Lower lobe of right lung (tissue), 2 donors: ENCODE results near the gene SULF2. TPM values are rescaled to one million over a fixed set of nuclear protein-coding genes. Genes with fewer than 3 reads are reported as not detected.

ENCODE experiments used
- ATAC-seq, 2 donors: fragments of 200-7000 bp; cut with Tn5 transposase; one replicate each; pipeline ENCODE4 v1.9.1; 2020 to 2022; ENCODE audit warnings: mild to moderate bottlenecking in 2 of 2, moderate library complexity in 2 of 2
- DNase-seq: peaks from one replicate; pipeline ENCODE4 v3.0.0-alpha.2; 2020
- H3K27ac ChIP-seq: fragments of 200-600 bp; one replicate; pipeline ENCODE4 v1.8.0; 2022
- H3K27me3 ChIP-seq: fragments of 200-600 bp; one replicate; pipeline ENCODE4 v1.8.0; 2022; ENCODE audit warnings: low read depth
- H3K36me3 ChIP-seq: fragments of 200-600 bp; one replicate; pipeline ENCODE4 v1.8.0; 2022; ENCODE audit warnings: mild to moderate bottlenecking
- H3K4me1 ChIP-seq: fragments of 200-600 bp; one replicate; pipeline ENCODE4 v1.8.0; 2022
- H3K4me3 ChIP-seq: fragments of 200-600 bp; one replicate; pipeline ENCODE4 v1.8.0; 2022; ENCODE audit warnings: mild to moderate bottlenecking
- H3K9me3 ChIP-seq: fragments of 200-600 bp; one replicate; pipeline ENCODE4 v1.8.0; 2022
- CTCF ChIP-seq: fragments of 200-600 bp; IDR thresholded peaks from one replicate; pipeline ENCODE4 v1.8.0; 2022; ENCODE audit warnings: antibody characterized with exemption, mild to moderate bottlenecking
- intact Hi-C: fragments of 100-400 bp; cut with DNase I; formaldehyde crosslinking; loops from one replicate; pipeline ENCODE4 v1.11.0; 2022
- total RNA-seq: library from RNA; stranded (reverse); fragmentation: NEBNext Ultra II Directional; extraction: Animal tissue kit (Norgen Biotek cat#: 25700); gene quantifications from one replicate; pipeline ENCODE4 v1.2.1, GENCODE V29; 2021
- donor health status: DM: no; HTN: yes; CAD: no; lungs with severe emphysema.

Gene SULF2
- total RNA-seq, 1 donor from 2014 or later, result 34.6 TPM

- Histone ChIP-seq H3K4me3 (no peak overlapping the region), H3K4me1 (peaks cover 9% of the 10 kb centered on the region), H3K9me3 (no peaks in the 10 kb centered on the region), H3K36me3 (no peaks in the 10 kb centered on the region), H3K27ac (no peak overlapping the region), H3K27me3 (no peaks in the 10 kb centered on the region)
- intact Hi-C loops, result no loop called here
- ATAC-seq (no peak), DNase-seq (no peak)
- no peak for TF ChIP-seq CTCF
Measured at GRCh38 chr20:47717421-47717820, 67.9 kb downstream of the SULF2 start.

DNA sequence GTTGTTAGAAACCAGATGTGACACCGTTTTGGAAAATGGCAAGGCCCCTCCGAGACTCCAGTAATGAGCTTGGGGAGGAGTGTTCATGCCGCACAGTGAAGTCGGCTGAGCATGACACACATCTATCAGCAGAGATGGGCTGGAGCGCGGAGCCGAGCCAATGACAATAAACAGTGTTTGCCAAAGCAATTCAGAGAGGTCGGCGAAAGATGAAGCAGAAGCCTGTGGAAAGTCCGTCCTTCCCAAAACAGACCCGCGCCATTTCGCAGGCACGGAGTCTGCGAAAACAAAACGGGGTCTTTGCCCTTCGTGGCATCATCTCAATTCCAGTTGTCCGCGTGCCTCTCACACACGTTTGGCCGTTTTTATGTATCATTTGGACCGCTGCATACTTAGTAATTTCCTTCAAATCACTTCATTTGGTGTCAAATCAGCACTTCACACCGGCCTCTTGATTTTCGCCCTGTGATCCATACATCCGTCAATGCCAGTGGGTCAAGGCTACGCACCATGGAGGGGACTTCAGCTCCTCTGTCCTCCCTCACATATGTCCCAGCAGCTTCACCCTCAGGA is 71.3 kb downstream of the SULF2 start:
- ATAC-seq (no peak), DNase-seq (no peak)
- no peak for TF ChIP-seq CTCF
- intact Hi-C loops, result no loop called here
- Histone ChIP-seq H3K36me3 (no peaks in the 10 kb centered on the region), H3K27ac (no peak overlapping the region), H3K9me3 (no peaks in the 10 kb centered on the region), H3K27me3 (peaks cover 3% of the 10 kb centered on the region), H3K4me3 (no peak overlapping the region), H3K4me1 (no peaks in the 10 kb centered on the region)

DNA sequence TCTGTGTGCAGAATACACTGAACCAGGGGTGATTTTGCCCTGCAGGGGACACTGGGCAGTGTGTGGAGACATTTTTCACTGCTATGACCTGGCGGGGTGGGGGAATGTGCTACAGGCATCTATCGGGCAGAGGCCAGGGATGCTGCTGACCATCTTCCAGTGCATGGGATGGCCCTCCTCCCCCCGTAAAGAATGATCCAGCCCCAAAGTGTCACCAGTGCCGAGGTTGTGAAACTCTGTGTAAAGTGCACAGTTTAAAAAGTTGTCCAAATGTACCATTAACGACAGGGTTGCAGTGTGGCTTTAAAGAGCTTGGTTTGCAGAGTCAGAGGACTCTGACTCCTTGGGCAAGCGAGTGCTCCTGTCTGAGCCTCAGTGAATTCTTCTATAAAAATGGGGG is 72.1 kb downstream of the SULF2 start:
- H3K36me3 ChIP-seq, result no peaks in the 10 kb centered on the region
- no peak overlapping the region for H3K27ac ChIP-seq
- intact Hi-C loops, result no loop called here
- ATAC-seq (no peak), DNase-seq (no peak)
- no peaks in the 10 kb centered on the region for H3K4me1 ChIP-seq
- TF ChIP-seq CTCF, result no peak
- H3K4me3 ChIP-seq, result no peak overlapping the region
- H3K27me3 ChIP-seq, result peaks cover 3% of the 10 kb centered on the region
- H3K9me3 ChIP-seq, result no peaks in the 10 kb centered on the region

GRCh38 chr20:47711046-47711752 is 74.1 kb downstream of the SULF2 start:
- H3K27me3 ChIP-seq, result peaks cover 3% of the 10 kb centered on the region
- H3K27ac ChIP-seq, result no peak overlapping the region
- TF ChIP-seq CTCF, result no peak
- peaks cover under 1% of the 10 kb centered on the region for H3K4me1 ChIP-seq
- H3K9me3 ChIP-seq, result no peaks in the 10 kb centered on the region
- DNase-seq (no peak), ATAC-seq (no peak)
- intact Hi-C loops, result no loop called here
- H3K4me3 ChIP-seq, result no peak overlapping the region
- no peaks in the 10 kb centered on the region for H3K36me3 ChIP-seq

- H3K27ac ChIP-seq, result no peak overlapping the region
- ATAC-seq, result no peak
Measured at GRCh38 chr20:47710665-47711045, 74.6 kb downstream of the SULF2 start.

More at GRCh38 chr20:47710665-47711045, 74.6 kb downstream of the SULF2 start:
- H3K27me3 ChIP-seq, result peaks cover 3% of the 10 kb centered on the region
- no peaks in the 10 kb centered on the region for H3K36me3 ChIP-seq
- no peaks in the 10 kb centered on the region for H3K9me3 ChIP-seq
- TF ChIP-seq CTCF, result no peak
- no peak overlapping the region for H3K4me3 ChIP-seq
- peaks cover 5% of the 10 kb centered on the region for H3K4me1 ChIP-seq
- intact Hi-C loops, result no loop called here
- DNase-seq, result no peak
